GM20431 (cell line): Measurements from ENCODE around the gene ZNF407.

Experiments used
- in situ Hi-C: fragments of 300-500 bp; cut with MseI, MboI; formaldehyde crosslinking; loops from one replicate; pipeline ENCODE4 v1.15.0; 2020; ENCODE audit warnings: low sequenced_read_pairs; ENCODE audit not compliant: unreplicated experiment

ZNF407 gene

DNA sequence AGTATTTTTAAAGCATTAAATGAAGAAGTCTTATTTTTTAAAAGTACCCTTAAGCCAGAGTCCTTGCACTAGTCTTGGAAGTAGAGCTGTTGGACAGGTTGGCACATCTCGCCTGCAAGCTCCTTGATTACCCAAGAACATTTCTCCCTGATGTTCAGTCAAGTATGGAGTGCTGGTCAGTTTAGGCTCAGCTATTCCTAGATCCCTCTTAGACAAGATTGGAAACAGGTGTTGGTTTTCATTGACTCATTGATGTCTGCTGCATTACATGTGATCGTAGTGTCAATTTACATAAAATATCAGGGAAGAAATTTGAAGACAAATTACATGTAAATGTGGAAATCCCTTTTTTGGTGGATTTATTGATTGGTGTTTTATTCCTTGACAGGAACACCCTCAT, 170.4 kb downstream of the ZNF407 start:
- in situ Hi-C loops = no loop called here

DNA sequence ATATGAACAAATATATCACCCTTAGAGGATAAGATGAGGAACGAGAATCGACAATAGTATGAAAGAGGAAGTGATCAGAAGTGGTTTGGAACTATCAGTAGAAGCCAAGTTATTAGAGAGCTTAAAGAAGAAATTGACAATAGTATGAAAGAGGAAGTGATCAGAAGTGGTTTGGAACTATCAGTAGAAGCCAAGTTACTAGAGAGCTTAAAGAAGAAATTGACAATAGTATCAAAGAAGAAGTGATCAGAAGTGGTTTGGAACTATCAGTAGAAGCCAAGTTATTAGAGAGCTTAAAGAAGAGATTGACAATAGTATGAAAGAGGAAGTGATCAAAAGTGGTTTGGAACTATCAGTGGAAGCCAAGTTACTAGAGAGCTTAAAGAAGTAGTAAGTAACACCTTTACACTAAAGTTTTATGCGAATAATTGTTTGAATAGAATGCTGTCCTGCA, 175.5 kb downstream of the ZNF407 start:
- in situ Hi-C loops = no loop called here

DNA sequence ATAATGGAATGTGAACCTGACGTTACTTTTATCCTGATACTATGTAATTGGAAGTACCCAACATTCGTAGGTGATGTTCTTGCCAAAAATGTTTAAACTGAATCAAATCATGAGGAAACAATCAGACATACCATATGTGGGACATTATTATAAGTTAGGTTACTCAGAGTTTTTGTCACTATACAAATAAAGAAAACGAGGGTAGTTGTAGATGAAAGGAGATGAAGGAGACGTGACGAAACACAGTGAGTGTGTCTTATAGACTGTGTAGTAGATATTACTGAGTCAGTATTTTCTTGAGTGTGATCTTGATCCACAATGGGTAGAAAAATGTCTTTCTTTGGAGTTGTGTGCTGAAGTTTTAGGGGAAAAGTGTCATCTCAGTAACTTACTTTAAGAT, 176.8 kb downstream of the ZNF407 start:
- in situ Hi-C loops = no loop called here

DNA sequence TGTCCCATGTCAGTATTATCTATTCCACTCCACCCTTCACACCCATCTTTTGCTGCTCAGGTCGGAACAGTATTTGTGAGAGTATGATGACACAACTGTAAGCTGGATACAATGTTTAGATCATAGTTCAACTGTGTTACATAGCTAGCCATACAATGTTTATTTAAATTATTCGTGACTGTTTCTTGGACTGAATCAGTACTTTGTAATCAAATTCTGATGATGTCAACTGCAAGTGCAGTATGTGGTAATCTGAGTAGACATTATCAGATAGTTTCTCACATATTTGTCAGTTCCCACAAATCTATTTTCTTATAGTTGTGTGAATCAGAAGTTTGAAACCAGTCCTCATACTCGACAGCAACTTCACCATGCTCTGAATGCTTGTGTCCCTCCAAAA, 177.6 kb downstream of the ZNF407 start:
- in situ Hi-C loops = no loop called here

DNA sequence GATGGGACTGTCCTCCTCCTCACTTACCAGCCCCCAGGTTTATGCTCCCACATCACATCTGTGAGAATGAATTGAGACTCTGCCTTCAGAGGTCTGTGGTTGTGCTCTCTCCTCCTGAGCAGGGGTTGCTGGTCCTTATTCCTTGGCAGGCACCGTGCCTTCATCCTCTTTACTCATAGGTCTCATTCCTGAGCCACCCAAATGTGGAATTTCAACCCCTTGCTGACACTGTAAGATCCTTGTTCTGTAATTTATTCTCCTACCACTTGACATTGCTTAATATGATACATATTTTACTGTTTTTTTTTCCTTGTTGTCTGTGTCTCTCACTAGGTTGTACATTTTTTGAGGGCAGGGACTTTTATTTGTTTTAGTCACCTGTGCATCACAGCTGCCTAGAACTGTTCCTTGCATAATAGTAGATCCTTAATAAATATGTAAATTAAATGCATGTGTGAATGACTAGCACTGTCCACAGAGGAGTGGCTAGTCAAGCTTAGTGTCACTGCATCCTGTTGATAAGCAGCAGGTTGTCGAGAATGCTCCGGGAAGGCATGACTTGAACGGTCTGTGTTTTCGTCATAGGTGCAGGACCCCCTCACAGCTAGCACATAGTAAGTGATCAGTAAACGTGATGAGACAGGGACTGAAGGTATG, 180.6 kb downstream of the ZNF407 start:
- in situ Hi-C loops = no loop called here

DNA sequence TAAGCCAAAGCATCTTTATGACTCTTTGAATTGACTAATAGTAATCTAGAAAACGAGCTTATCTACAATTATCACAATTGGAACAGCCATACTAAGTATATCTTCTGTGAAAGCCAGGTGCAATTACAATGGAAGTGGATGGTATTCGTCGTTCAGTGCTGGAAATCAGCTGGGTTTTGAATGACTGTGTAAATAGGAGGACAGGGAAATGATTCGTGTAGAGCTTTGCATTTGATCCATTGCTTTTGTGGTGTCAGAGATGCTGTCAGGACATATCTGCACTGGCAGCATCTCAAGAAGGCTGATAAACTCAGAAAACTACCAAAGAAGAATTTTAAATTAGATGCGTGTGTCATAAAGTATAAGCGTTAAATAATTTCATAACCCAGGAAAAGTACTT, 187.1 kb downstream of the ZNF407 start:
- in situ Hi-C loops = no loop called here

DNA sequence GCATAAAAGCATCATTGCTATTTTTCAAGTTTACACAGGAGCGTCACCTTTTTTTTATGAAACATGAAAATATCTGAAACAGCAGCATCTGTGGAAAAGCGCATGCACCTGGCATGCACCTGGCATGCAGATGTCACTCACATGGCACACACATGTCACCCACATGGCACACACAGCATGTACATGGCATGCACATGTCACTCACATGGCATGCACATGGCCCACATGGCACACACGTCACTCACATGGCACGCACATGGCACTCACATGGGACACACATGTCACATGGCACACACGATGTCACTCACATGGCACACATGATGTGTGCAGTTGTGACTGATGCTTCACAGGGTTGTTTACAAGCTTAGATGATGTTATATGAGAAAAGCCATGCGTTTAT, 188.0 kb downstream of the ZNF407 start:
- in situ Hi-C loops = no loop called here

DNA sequence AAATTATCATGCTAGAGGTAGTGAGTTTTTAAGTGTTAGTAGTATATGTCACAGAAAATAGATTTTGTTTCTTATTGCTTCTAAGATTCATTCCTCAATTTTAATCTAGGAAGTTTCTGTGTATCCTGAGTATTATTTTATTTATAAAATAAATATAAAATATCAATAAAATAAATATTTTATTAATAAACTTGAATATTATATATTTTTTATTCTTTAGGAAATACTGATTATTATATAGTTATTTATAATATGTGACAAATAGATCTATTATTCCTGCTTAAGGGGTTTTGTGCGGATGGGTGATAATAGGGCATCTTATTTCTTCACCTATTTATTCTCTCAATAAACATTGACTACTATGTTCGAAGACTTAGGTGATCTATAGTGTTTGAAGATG, 191.0 kb downstream of the ZNF407 start:
- in situ Hi-C loops = no loop called here

DNA sequence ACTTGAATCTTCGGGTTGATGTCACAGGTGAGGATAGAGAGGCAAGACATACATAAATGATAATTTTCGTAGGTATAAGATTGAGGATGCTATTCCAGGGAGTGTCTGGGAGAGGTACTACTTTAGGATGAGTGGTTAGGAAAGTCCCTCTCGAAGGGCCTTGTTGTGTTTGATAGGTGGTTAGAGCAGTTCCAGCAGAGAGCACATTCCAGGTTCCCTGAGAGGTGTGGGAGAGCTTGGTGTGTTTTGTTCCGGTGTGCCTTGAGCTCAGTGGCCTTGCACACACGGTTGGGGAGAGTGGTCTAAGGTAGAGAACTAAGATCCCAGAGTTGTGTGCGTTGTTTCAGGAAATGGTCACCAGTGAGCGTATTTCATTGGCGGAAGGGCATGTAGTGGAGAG, 191.4 kb downstream of the ZNF407 start:
- in situ Hi-C loops = no loop called here

DNA sequence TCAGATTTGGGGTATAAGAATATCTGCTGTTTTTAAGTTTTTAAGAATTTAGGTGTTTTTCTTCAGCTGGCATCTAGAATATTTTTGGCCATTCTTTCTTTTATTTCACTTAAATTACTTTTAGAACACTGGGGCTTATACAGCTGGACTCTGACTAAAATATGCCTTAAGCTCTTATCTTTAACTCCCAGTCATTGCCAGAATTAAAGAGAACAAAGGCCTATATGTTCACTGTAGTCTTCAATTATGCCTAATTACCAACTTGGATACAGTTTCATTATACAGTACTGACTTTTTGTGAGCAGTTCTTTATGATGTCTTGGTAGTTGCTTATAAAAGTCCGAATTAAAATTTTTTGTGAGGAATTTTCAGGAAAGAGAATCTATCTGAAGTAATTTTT, 192.8 kb downstream of the ZNF407 start:
- in situ Hi-C loops = no loop called here

DNA sequence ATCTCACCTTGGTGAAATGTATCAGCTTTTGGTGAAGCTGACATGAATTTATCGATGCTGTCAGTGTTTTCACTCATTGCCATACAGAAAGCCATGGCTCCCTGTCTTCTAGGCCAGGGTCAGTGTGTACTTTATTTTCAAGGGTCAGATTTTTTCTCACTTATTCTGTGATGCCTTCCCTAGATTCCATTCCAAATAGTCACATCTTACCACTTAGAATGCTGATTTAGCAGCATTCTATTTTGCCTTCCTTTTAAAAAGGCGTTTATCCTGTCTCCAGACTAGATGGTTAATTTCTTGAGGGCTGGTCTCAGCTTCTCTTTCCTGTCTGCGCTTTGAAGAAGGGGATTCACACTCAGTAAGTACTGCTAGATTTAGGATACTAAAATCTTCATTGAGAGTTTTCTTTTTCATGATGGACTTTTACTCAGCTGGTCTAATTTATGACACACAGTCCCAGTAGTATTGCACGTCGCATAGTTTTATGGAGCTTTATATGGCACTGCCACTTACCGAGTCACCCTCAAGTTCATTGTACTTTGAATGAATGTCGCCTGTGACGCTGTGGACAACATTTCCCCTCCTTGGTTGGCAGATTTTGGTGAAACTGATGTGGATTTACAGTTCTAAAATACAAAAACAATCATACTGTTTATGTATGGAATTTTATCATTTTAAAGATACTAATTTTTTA, 194.0 kb downstream of the ZNF407 start:
- in situ Hi-C loops = no loop called here

DNA sequence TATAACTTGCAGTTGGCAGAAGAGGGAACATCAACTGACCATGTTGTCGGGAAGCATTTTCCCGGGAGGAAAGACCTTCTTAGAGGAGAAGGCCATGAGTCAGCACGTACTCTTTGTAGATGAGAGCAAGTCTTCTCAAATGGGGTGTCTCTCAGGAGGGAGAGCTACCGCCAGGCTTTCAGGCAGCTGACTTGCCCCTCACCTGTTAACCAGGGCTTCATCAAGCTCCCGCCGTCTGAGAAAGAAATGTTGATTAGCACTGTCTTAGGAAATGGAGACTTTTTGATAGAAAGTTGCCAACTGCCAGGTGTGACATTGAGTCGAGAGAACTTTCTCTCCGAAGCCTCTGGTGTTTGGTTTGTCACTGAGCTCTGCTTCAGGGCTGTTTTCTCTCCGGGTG, 196.1 kb downstream of the ZNF407 start:
- in situ Hi-C loops = no loop called here

DNA sequence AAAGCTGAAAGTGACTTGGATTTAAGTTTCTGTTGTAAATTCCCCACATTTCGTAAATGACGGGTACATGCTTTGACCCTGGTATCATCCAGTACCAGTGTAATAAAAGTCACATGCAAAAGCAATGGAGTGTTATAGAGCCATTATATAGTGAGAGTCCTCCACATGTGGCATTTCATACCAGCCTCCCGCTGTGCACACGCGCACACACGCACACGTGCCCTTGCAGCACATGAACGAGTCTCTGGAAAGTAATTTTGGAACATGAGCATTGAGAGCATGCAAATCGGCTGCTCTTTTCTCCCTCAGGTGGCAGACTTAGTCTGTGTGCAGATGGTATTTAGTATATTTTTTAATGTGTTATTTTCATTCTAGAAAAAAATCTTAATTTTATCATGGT, 198.1 kb downstream of the ZNF407 start:
- in situ Hi-C loops = no loop called here

DNA sequence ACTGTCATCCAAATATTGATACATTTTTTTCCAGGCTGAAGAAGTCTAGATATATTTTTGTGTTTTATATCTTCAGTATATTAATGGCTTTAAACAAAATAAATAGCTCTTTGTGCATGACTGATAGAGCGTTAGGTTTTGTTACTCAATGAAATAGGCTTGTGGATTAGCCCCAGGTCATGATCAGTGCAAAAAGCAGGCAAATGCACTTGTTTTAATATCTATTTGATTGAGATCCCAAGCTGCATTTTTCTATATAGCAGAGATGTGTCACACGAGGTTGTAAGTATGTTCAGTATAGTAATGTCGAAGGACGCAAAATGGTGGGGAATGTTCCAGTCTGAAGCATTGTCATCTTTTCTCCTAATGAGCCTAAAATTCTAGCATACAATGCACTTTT, 198.5 kb downstream of the ZNF407 start:
- in situ Hi-C loops = no loop called here

DNA sequence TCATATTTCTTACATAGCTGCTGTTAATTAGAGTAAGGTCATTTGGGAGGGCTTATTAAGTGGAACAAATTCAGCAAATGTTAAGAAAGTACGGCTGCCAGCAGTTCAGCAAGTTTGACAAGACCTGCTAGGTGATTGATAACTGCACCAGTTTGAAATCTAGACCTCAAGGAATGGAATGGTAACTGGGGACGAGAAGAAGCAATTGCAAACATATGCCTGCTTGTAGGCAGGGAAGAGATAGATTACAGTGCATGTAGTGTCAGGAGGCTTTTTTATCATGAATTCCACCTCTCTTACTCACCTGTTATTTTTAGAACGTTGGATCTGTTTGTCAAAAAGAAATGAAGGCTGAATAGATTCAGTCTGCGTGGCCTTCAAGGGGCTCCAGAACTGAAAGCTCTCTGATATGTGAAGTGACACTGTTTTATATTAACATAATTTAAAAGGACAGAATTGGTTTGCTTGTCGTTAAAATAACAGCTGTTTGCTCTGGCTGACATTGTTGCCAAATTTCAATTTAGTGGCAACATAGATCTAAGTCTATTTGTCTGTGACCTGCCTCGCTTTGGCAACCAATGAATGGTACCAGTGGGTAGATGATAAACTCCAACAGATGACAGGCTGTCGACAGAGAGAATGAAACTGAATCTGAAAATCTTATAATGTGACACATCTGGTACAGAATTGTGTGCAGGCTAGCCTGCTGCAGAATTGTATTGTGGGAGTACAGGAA, 199.3 kb downstream of the ZNF407 start:
- in situ Hi-C loops = no loop called here

DNA sequence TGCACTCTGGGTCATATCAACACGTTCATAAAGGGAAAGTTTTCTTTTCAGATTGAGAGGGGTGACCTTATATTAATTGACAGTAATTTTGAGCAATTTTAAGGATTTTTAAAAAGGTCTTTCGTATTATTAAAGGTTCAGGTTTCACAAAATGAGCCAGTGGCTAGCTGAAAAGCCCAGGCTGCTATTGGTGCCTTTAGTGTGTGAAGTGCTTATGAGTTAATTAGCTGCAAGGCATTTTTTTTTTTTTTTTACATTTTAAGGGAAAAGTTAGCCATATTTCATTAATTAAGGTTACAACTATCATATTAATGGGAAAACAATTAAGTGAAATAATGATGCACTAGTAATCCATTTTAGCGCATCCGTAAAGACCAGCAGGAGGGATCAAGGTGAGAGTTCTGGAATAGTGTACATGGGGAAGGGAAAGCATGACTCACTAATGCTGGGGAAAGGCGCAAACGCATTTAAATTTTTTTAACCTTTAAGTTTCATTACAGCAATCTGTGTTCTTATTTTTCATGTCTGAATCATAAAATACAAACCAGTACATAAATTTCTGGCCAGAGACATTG, 200.0 kb downstream of the ZNF407 start:
- in situ Hi-C loops = no loop called here

DNA sequence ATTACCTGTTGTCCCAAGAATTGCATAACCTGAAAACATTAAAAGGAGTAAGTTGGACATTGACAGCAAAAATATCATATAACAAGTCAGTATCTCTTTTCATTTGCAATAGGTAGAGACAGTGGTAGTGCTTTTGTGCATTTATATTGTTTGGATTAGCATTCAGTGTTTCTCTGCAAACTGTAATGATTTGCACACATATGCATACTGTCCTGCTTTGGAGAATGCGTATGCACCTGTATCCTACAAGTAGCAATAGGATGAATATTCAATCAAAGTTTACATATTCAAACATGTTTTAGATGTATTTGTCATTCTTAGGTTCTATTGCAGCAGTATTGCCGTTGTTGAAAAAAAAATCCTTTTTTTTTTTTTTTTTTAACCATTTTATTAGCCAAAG, 201.9 kb downstream of the ZNF407 start:
- in situ Hi-C loops = no loop called here

DNA sequence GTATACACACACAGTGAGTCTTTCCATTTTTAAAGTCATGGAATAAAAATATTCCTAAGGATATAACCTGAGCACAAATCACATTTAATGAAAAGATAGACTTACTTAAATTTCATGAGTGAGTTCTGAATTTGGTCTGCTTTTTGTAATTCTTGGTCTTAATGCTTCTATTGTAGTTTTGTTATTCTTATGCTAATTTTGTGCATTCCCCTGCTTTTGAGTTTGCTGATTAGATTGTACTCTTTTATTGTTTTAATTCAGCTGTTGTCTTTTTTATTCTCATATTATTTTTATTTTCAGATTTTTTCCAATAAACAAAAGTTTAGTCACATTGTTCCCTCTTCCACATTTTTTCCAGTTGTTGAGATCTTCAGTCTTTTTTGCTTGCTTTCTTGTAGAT, 202.4 kb downstream of the ZNF407 start:
- in situ Hi-C loops = no loop called here

DNA sequence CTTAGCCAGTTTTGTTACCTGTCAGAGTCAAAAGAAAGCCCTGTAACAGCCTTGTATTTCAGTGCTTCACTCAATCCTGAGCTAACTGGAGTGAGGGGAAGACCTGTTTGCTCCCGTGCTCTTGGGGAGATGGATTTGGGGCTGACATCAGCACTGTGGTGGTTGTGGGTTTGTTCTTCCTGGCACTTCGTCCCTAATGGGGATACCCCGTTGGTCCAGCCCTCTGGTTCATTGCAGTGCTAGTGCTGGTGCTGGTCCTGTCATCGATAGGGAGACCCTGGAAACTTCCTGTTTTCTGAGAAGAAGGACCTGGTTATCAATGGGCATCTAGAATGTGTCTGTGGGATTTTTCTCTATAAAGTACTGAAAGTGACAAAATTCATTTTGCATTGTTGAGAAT, 205.4 kb downstream of the ZNF407 start:
- in situ Hi-C loops = no loop called here

DNA sequence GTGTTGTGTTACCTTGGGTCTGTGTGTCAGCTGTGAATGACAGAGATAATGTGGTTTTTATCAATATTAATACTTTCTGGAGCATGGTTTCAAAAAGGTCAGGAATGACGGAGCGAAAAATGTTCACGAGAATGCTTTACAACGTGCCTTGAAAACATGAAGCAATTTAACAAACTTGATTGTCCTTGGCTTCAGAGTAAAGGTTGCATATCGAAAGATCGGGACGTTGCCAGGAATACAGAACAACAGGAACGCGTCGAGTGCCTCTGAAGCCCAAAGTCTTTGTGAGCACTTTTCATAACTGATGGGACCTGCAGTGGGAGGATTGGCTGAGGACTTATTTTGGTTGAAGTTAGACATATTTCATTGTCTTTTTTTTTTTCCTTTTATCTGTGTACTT, 206.1 kb downstream of the ZNF407 start:
- in situ Hi-C loops = no loop called here

DNA sequence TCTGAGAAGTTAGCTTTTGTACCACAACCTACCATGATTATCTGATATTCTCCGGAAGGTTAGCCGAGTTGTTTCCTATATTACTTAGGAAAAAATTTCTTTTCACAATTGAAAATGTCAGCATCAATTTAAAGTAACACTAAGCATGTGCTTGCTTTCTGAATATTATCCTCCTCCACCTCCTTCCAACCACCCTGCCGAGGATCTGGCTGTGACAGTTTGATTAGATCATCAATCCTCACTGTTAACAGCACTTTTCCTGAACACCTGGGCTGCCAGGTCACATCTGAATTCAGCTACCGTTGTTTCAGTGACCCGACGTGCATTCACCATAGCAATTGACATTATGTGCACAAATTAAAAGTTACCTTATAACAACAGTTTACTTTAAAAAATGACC, 207.0 kb downstream of the ZNF407 start:
- in situ Hi-C loops = no loop called here
